Stimulated activated CD8-positive, alpha-beta memory T cell treated with anti-CD3 and anti-CD28 coated beads, Interleukin-7, amount 100 ng/mL, for 48 hours (primary cell): ENCODE measurements around the gene SLC26A2.

ENCODE experiments used
- DNase-seq, 2 donors: peaks; one replicate each; pipeline ENCODE4 v3.0.0-alpha.2; 2020; ENCODE audit warnings: low read depth in 1 of 2; ENCODE audit errors: extremely low read depth in 1 of 2

The SLC26A2 gene

DNA sequence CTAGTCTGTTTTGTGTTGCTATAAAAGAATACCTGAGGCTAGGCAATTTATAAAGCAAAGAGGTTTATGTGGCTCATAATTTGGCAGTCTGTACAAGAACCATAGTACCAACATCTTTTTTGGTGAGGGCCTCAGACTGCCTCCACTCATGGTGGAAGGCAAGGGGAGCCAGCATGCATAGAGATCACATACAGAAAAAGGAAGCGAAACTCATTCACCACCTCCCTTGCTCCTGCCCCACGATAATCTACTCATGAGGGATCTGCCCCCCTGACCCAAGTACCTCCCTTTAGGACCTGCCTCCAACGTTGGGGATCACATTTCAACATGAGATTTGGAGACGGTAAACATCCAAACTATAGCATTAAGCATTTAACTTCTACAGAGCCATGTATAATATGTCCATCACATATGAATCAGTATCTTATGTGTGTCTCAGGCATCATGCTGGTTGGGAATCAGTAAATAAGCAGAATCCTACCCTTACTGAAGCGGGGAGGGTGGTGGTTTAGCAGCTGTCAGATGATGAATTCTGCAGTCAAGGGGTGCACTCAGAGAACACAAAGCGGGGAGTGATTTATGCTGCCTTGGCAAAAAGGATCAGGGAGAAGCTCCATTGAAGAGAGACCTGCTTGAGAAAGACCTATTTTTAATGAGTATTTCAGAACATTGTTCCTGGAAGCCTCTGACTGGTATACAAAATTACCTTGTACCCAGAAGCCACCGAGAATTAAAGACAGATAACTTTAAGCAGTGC, 74.8 kb downstream of the SLC26A2 start:
- no peak for DNase-seq

DNA sequence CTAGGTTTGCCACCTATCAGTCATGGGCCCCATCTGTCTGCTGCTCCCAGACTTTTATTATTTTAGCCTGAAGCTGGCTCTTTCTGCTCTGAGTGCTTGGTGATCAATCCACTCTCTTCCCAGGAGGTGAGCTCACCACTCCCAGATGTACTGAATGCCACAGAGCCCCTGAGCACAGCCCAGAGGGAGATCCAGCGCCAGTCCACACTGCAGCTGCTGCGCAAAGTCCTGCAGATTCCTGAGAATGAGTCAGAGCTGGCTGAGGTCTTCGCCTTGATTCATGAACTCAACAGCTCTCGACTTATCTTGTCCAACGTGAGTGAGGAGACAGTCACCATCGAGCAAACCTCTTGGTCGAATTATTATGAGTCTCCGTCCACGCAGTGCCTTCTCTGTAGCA, 76.0 kb downstream of the SLC26A2 start:
- no peak for DNase-seq
